ENCODE data around the gene HUS1.

DNA sequence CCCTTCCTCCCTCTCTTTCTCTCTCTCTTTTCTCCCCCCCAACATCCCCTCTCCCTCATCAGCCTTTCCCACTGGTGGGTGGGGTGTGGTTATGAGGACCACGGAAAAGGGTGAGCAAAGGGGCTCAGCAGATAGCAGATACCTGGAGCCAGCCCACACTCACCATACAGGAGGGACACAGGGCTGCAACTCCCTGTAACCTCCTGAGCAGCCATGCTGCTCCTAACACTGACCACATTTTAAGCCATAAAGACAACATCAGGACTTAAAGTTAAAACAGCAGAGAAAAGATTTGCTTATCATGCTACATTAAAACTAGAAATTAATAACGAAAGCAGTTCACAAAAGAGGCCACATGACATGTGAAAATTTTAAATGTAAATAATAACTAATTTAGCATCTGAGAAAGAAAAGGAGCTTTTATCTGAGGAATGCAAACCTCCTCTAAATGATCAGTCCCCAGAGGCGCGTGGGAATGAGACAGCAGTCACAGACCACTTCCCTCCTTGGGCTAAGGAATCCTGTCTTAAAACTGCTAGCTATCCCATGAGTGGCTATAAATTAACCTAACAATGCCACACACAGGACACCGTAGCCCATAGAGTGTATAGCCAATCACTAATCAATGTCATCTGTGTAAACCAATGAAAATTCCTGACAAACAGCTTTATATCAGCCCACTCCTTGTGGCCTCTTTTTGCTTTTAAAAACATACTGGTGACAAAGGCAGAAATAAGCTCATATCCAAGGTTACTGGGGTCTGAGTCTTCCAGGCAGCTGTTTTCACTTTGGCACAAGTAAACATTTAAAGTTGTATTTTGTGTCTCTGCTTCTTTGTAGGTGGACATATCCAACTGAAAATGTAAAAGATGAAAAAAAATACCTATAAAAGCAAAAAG, 64.4 kb downstream of the HUS1 start:
- TF ChIP-seq POLR2A (IDR thresholded peaks at IDR 0.05; ENCODE audit: low read length), result no peak
- no peak for TF ChIP-seq CHD2 (IDR thresholded peaks at IDR 0.05; ENCODE audit: low read length, partially characterized antibody)
- TF ChIP-seq ZFP36 (IDR thresholded peaks at IDR 0.05; ENCODE audit: borderline replicate concordance, partially characterized antibody), result no peak
- no peak for TF ChIP-seq NFE2L2 (conservative IDR thresholded peaks at IDR 0.05; ENCODE audit: low read length)
- TF ChIP-seq HOXB13 (CRISPR knock-in tag; IDR thresholded peaks at IDR 0.05; ENCODE audit: low read depth), result no peak
- TF ChIP-seq, protein P1, sequence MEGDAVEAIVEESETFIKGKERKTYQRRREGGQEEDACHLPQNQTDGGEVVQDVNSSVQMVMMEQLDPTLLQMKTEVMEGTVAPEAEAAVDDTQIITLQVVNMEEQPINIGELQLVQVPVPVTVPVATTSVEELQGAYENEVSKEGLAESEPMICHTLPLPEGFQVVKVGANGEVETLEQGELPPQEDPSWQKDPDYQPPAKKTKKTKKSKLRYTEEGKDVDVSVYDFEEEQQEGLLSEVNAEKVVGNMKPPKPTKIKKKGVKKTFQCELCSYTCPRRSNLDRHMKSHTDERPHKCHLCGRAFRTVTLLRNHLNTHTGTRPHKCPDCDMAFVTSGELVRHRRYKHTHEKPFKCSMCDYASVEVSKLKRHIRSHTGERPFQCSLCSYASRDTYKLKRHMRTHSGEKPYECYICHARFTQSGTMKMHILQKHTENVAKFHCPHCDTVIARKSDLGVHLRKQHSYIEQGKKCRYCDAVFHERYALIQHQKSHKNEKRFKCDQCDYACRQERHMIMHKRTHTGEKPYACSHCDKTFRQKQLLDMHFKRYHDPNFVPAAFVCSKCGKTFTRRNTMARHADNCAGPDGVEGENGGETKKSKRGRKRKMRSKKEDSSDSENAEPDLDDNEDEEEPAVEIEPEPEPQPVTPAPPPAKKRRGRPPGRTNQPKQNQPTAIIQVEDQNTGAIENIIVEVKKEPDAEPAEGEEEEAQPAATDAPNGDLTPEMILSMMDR (IDR thresholded peaks at IDR 0.05), result no peak
- TF ChIP-seq RAD21 (conservative IDR thresholded peaks at IDR 0.05 in 1 of 2, IDR thresholded peaks at IDR 0.05 in 1 of 2), result no peak
- TF ChIP-seq, protein P2, sequence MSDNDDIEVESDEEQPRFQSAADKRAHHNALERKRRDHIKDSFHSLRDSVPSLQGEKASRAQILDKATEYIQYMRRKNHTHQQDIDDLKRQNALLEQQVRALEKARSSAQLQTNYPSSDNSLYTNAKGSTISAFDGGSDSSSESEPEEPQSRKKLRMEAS (IDR thresholded peaks at IDR 0.05), result no peak
- no peak for TF ChIP-seq CBX8 (IDR thresholded peaks at IDR 0.05)
- TF ChIP-seq EHF (CRISPR knock-in tag; IDR thresholded peaks at IDR 0.05), result no peak
- no peak for TF ChIP-seq EP300 (IDR thresholded peaks at IDR 0.05)
- TF ChIP-seq SREBF2 (IDR thresholded peaks at IDR 0.05), result no peak

Measured in A549 (cell line).